ENCODE measurements around the gene RCN1. TPM values are rescaled to one million over a fixed set of nuclear protein-coding genes. Genes with fewer than 3 reads are reported as not detected.

The RCN1 gene
- total and polyA plus RNA-seq, 2 of the 8 experiments (the other 6 are each of a cell fraction or from before 2014, with no cell fraction given): 45.1 to 123 TPM

GRCh38 chr11:32138902-32139301 lies 48.0 kb downstream of the RCN1 start:
- no peak overlapping the region for H3K14ac ChIP-seq (ENCODE audit: insufficient read length)
- H2BK20ac ChIP-seq (ENCODE audit: low read length): no peak overlapping the region
- no peak overlapping the region for H2BK120ac ChIP-seq (replicated peaks; ENCODE audit: low read depth, low read length)
- no peaks in the 10 kb centered on the region for H3K27me3 ChIP-seq (replicated peaks in 1 of 4; ENCODE audit: control insufficient read depth in 3 of 4, extremely low read depth in 1 of 4, insufficient read depth in 3 of 4, low read length in 3 of 4)
- WGBS, 2 experiments (ENCODE audit: extremely low coverage in 1 of 2, insufficient coverage in 1 of 2, insufficient read length in 1 of 2, insufficient replicate concordance in 2 of 2, low coverage in 1 of 2, low lambda C conversion rate in 2 of 2, missing lambda C conversion rate in 1 of 2): 93% methylated on average over 3 of the region's 3 CpGs; no CpG with 5 or more reads in 1 of the 2 experiments
- H3K4me3 ChIP-seq (ENCODE audit: extremely low read depth in 1 of 4, insufficient read depth in 2 of 4, low read depth in 3 of 4, low read length in 4 of 4): no peak overlapping the region
- no peak overlapping the region for H2AFZ ChIP-seq (ENCODE audit: low read length)
- H3K23me2 ChIP-seq (ENCODE audit: low read depth, low read length): no peaks in the 10 kb centered on the region
- H2AK5ac ChIP-seq (ENCODE audit: low read depth, low read length): no peak overlapping the region
- no peaks in the 10 kb centered on the region for H4K20me1 ChIP-seq (replicated peaks in 1 of 2; ENCODE audit: control insufficient read depth in 1 of 2, insufficient read depth in 2 of 2, low read length in 2 of 2)
- H3K23ac ChIP-seq (ENCODE audit: insufficient read length): no peak overlapping the region
- no peak overlapping the region for H3K18ac ChIP-seq (ENCODE audit: extremely low read depth, low read length)
- H4K91ac ChIP-seq (replicated peaks; ENCODE audit: insufficient read length, low read length): no peak overlapping the region
- no peak overlapping the region for H3K4ac ChIP-seq (replicated peaks; ENCODE audit: insufficient read length, low read depth, low read length)
- no peak for DNase-seq (ENCODE audit: low read depth in 1 of 2, low spot score in 2 of 2)
- H2BK15ac ChIP-seq (ENCODE audit: low read length): no peak overlapping the region
- H3K79me1 ChIP-seq (ENCODE audit: low read depth, low read length): no peaks in the 10 kb centered on the region
- H4K5ac ChIP-seq (ENCODE audit: insufficient read length, low read depth, low read length): no peak overlapping the region
- no peak for TF ChIP-seq CEBPB (IDR thresholded peaks at IDR 0.05; ENCODE audit: low read depth, low read length)
- no peak for TF ChIP-seq SP2 (IDR thresholded peaks at IDR 0.05; ENCODE audit: low read length)
- TF ChIP-seq NANOG (IDR thresholded peaks at IDR 0.05; ENCODE audit: insufficient read depth, low read depth, low read length, poor library complexity, severe bottlenecking): no peak
- TF ChIP-seq JUND (IDR thresholded peaks at IDR 0.05; ENCODE audit: low read length): no peak
- no peak for TF ChIP-seq E2F6 (IDR thresholded peaks at IDR 0.05)
- no peak for TF ChIP-seq CHD1 (IDR thresholded peaks at IDR 0.05; ENCODE audit: low read depth, low read length)
- no peak for TF ChIP-seq CTCF (IDR thresholded peaks at IDR 0.05; ENCODE audit: control extremely low read depth in 1 of 3, insufficient read depth in 1 of 3, low read depth in 1 of 3, low read length in 3 of 3)
- no peak for TF ChIP-seq POLR2AphosphoS5 (IDR thresholded peaks at IDR 0.05; ENCODE audit: low read depth, low read length)
- no peak for TF ChIP-seq RFX5 (IDR thresholded peaks at IDR 0.05; ENCODE audit: borderline replicate concordance, low read depth, low read length)
- no peak for TF ChIP-seq KDM4A (IDR thresholded peaks at IDR 0.05; ENCODE audit: low read depth, low read length, severe bottlenecking)
- no peak for TF ChIP-seq BCL11A (IDR thresholded peaks at IDR 0.05; ENCODE audit: low read depth in 2 of 2, low read length in 2 of 2)
- TF ChIP-seq POU5F1 (IDR thresholded peaks at IDR 0.05; ENCODE audit: low read depth, low read length): no peak
- H2BK12ac ChIP-seq (ENCODE audit: low read depth, low read length): no peak overlapping the region
- ChIA-PET CTCF (ENCODE audit: partially characterized antibody) (interaction anchor here (1.0 to 2.4 kb wide), 5 partner anchors 10 to 160 kb away, joined by 3 to 13 read pairs (median 4); no protein-coding TSS in a partner anchor), POLR2A (ENCODE audit: partially characterized antibody) (no interaction called here)
- H3K9ac ChIP-seq (replicated peaks in 1 of 4; ENCODE audit: extremely low read depth in 1 of 4, low read depth in 3 of 4, low read length in 3 of 4): no peak overlapping the region
- H3K4me2 ChIP-seq (ENCODE audit: insufficient read depth in 1 of 2, low read depth in 2 of 2, low read length in 2 of 2): no peak overlapping the region
- H3K79me2 ChIP-seq (ENCODE audit: control insufficient read depth in 1 of 2, insufficient read depth in 2 of 2, low read length in 2 of 2): no peaks in the 10 kb centered on the region
- no peak overlapping the region for H3K27ac ChIP-seq (ENCODE audit: low read depth, low read length)
- H2BK5ac ChIP-seq (ENCODE audit: low read depth, low read length): no peak overlapping the region
- H3K56ac ChIP-seq (replicated peaks; ENCODE audit: insufficient read length, low read depth, low read length): no peak overlapping the region
- FAIRE-seq: no peak
- 0 out of 4 replicates have a peak, but pooled peaks cover 0 to 3% of the 10 kb centered on the region in 2 experiments for H3K9me3 ChIP-seq (ENCODE audit: insufficient read depth in 2 of 2, low read depth in 1 of 2, low read length in 1 of 2)
- no peaks in the 10 kb centered on the region for H3K4me1 ChIP-seq (replicated peaks in 1 of 4; ENCODE audit: control insufficient read depth in 3 of 4, insufficient read depth in 4 of 4, low read length in 3 of 4)
- H3K36me3 ChIP-seq (ENCODE audit: control insufficient read depth in 2 of 4, insufficient read depth in 4 of 4, low read length in 3 of 4): no peaks in the 10 kb centered on the region
- no peak overlapping the region for H4K8ac ChIP-seq (ENCODE audit: extremely low read depth, insufficient read depth, low read length)

Measured in H1 (cell line).